Calu3 (cell line): ENCODE measurements around the gene KRTAP5-6. TPM values are rescaled to one million over a fixed set of nuclear protein-coding genes. Genes with fewer than 3 reads are reported as not detected.

ENCODE experiments used
- BruUV-seq: library from RNA; stranded (reverse); fragments of 400-500 nt; replicated peaks from 2 replicates; lab custom pipeline; 2021; lab: Mats Ljungman, UMichigan
- CTCF ChIA-PET: fragments of 300-600 bp; sonication (Branson Sonifier 250); formaldehyde crosslinking; loops from one replicate; lab custom pipeline; 2022; ENCODE audit warnings: antibody characterized with exemption; lab: Charles Lee
- DNase-seq: peaks from one replicate; pipeline ENCODE4 v3.0.0; 2022
- H3K27ac Mint-ChIP-seq: one replicate; pipeline ENCODE4 v1.8.0; 2022; ENCODE audit warnings: mixed read lengths; ENCODE audit not compliant: unreplicated experiment
- H3K27me3 Mint-ChIP-seq: one replicate; pipeline ENCODE4 v1.8.0; 2022; ENCODE audit warnings: mixed read lengths; ENCODE audit not compliant: unreplicated experiment
- H3K36me3 Mint-ChIP-seq: one replicate; pipeline ENCODE4 v1.8.0; 2022; ENCODE audit warnings: mild to moderate bottlenecking, moderate library complexity, mixed read lengths; ENCODE audit not compliant: insufficient read depth, unreplicated experiment
- H3K4me1 Mint-ChIP-seq: one replicate; pipeline ENCODE4 v1.8.0; 2022; ENCODE audit warnings: mild to moderate bottlenecking, low read depth, mixed read lengths; ENCODE audit not compliant: unreplicated experiment
- H3K4me3 Mint-ChIP-seq: one replicate; pipeline ENCODE4 v1.8.0; 2022; ENCODE audit warnings: mild to moderate bottlenecking, low read depth, moderate library complexity, mixed read lengths; ENCODE audit not compliant: unreplicated experiment
- H3K9me3 Mint-ChIP-seq: one replicate; pipeline ENCODE4 v1.8.0; 2022; ENCODE audit warnings: low read depth, mixed read lengths; ENCODE audit not compliant: unreplicated experiment
- intact Hi-C: fragments of 100-400 bp; cut with micrococcal nuclease; formaldehyde crosslinking; loops from one replicate; pipeline ENCODE4 v1.10.0; 2022; ENCODE audit not compliant: unreplicated experiment
- total RNA-seq: library from RNA; stranded (reverse); gene quantifications from 2 replicates; pipeline ENCODE4 v1.2.3, GENCODE V29; 2022
- TF ChIP-seq, protein P1 (sequence below): fragments of 200-600 bp; IDR thresholded peaks from one replicate; pipeline ENCODE4 v1.8.0; 2022; ENCODE audit warnings: antibody characterized with exemption; ENCODE audit not compliant: unreplicated experiment

Gene KRTAP5-6
- total RNA-seq, 1 experiment from 2014 or later, result not detected

GRCh38 chr11:1733716-1734640 is 37.0 kb downstream of the KRTAP5-6 start:
- Mint-ChIP-seq H3K4me1 (no peaks in the 10 kb centered on the region), H3K27me3 (peaks cover 57% of the 10 kb centered on the region), H3K4me3 (no peak overlapping the region), H3K36me3 (peaks cover 12% of the 10 kb centered on the region), H3K27ac (no peak overlapping the region), H3K9me3 (peaks cover 14% of the 10 kb centered on the region)
- DNase-seq, result no peak
- no TSS peak for BruUV-seq
- TF ChIP-seq, protein P1, sequence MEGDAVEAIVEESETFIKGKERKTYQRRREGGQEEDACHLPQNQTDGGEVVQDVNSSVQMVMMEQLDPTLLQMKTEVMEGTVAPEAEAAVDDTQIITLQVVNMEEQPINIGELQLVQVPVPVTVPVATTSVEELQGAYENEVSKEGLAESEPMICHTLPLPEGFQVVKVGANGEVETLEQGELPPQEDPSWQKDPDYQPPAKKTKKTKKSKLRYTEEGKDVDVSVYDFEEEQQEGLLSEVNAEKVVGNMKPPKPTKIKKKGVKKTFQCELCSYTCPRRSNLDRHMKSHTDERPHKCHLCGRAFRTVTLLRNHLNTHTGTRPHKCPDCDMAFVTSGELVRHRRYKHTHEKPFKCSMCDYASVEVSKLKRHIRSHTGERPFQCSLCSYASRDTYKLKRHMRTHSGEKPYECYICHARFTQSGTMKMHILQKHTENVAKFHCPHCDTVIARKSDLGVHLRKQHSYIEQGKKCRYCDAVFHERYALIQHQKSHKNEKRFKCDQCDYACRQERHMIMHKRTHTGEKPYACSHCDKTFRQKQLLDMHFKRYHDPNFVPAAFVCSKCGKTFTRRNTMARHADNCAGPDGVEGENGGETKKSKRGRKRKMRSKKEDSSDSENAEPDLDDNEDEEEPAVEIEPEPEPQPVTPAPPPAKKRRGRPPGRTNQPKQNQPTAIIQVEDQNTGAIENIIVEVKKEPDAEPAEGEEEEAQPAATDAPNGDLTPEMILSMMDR, result no peak
- CTCF ChIA-PET, result interaction anchor here (0.5 to 0.8 kb wide), 2 partner anchors 19 to 1227 kb away, joined by 3 to 8 read pairs; partner anchors contain the start of gene RNH1
- intact Hi-C loops, result no loop called here

- TF ChIP-seq, protein P1, result no peak
- peaks cover 50% of the 10 kb centered on the region for H3K27me3 Mint-ChIP-seq
- H3K36me3 Mint-ChIP-seq, result peaks cover 12% of the 10 kb centered on the region
- no peak overlapping the region for H3K27ac Mint-ChIP-seq
- no peak for DNase-seq
- H3K4me3 Mint-ChIP-seq, result no peak overlapping the region
- H3K4me1 Mint-ChIP-seq, result no peaks in the 10 kb centered on the region
- CTCF ChIA-PET, result no interaction called here
- H3K9me3 Mint-ChIP-seq, result peaks cover 14% of the 10 kb centered on the region
- BruUV-seq, result no TSS peak
- intact Hi-C loops, result no loop called here
Measured at GRCh38 chr11:1734641-1735081, 37.7 kb downstream of the KRTAP5-6 start.

DNA sequence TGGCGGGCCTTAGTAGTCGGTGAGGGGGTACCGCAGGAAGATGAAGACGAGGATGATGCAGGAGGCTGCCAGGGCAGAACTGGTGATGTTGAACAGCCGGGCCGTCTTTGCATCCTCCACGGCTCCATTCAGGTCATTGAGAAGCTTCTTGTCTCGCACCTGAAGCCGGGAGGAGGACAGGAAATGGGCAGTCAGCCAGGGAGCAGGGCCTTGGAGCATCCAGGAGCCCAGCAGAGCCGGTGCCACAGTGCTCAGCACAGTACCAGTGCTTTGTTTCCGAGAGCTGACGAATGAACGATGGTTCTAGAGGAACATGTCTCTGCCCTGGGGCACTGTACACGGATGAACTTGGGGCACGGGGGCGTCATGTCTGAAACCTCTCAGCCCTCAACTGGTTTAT is 38.3 kb downstream of the KRTAP5-6 start:
- no peak for DNase-seq
- Mint-ChIP-seq H3K4me1 (no peaks in the 10 kb centered on the region), H3K9me3 (peaks cover 14% of the 10 kb centered on the region), H3K27me3 (peaks cover 44% of the 10 kb centered on the region), H3K4me3 (no peak overlapping the region), H3K27ac (no peak overlapping the region), H3K36me3 (peaks cover 12% of the 10 kb centered on the region)
- CTCF ChIA-PET, result no interaction called here
- no TSS peak for BruUV-seq
- TF ChIP-seq, protein P1, result no peak
- intact Hi-C loops, result no loop called here

GRCh38 chr11:1736447-1736992 is 39.5 kb downstream of the KRTAP5-6 start:
- CTCF ChIA-PET, result no interaction called here
- Mint-ChIP-seq H3K36me3 (peaks cover 12% of the 10 kb centered on the region), H3K27ac (no peak overlapping the region), H3K4me1 (no peaks in the 10 kb centered on the region), H3K27me3 (peaks cover 31% of the 10 kb centered on the region), H3K9me3 (peaks cover 10% of the 10 kb centered on the region), H3K4me3 (no peak overlapping the region)
- intact Hi-C loops, result no loop called here
- no peak for DNase-seq
- BruUV-seq, result no TSS peak
- TF ChIP-seq, protein P1, result no peak
